Right lung (tissue), 5 donors: ENCODE results near the gene TMEM259. TPM values are rescaled to one million over a fixed set of nuclear protein-coding genes. Genes with fewer than 3 reads are reported as not detected.

ENCODE experiments used
- DNase-seq, 2 donors: peaks; one replicate each; pipeline ENCODE4 v3.0.0-alpha.2; 2013
- polyA plus RNA-seq, 5 donors: library from polyadenylated mRNA; unstranded; fragments of 120-200 nt; gene quantifications; one replicate each; pipeline versions ENCODE4 v1.2.1 to v1.2.3, GENCODE V29; 2013; ENCODE audit warnings: inconsistent platforms in 1 of 5, low replicate concordance in 1 of 5; ENCODE audit not compliant: insufficient read length in 5 of 5, insufficient read depth in 1 of 5

The TMEM259 gene
- polyA plus RNA-seq, 5 donors, result 70.9 to 132 (median 98.4) TPM

DNA sequence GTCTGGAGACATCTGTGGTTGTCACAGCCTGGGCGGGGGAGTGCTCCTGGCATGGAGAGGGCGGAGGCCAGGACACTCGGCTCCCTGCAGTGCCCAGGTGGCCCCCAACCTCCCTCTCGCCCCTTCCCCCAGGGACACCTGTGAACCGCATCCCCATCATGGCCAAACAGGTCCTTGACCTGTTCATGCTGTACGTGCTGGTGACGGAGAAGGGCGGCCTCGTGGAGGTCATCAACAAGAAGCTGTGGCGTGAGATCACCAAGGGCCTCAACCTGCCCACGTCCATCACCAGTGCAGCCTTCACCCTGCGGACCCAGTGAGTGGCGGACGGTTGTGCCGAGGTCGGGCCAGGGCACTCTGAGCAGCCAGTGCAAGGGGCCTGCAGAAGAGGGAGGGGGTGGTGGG lies 56.8 kb downstream of the TMEM259 start:
- no peak for DNase-seq

DNA sequence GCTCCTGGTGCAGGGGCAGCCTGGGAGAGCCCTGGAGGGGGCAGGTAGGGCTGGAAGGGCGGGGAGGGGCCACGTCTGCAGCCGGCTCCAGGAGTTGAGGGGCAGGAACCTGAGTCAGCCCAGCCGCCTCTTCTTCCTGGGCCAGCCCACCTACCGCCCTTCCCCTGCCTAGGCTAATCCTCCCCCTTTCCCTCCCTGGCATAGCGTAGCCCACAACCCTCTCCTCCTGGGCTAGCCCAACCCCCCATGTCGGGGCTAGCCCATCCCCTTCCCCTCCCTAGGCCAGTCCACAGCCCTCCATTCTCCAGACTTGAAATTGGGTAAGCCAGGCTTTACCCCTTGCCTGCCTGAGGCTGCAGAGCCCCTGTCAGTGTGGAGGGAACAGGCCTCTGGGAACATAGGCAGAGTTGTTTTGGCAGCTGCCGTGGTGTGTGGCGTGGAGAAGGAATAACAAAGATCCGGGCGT lies 57.4 kb downstream of the TMEM259 start:
- no peak for DNase-seq

DNA sequence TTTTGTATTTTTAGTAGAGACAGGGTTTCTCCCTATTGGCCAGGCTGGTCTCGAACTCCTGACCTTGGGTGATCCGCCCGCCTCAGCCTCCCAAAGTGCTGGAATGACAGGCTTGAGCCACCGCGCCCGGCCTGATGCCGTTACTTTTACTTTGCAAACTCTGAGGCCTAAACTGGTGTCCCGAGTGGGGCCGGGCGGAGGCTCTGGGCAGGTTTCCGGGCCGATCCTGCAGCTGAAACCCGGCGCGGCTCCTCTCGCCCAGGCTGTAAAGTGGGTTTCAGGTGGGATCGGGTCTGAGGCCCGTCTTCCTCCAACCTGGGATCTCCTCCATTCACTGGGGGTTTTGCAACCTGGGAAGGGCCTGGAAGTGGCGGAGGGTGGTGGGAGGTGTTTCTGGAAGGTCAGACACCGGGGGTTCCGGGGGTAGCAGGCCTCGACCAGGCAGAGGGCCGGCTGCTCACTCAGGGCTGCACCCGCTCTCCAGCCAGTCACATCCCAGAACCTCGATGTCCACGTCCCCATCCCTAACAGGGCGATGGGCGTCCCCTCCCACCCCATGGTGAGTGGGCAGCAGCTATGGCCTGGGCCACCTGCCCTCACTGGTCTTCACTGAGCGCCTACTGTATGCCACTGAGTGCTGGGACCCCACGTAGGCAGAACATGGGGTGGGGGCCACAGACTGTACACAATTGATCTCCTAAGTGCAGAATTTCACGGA lies 58.1 kb downstream of the TMEM259 start:
- no peak for DNase-seq

DNA sequence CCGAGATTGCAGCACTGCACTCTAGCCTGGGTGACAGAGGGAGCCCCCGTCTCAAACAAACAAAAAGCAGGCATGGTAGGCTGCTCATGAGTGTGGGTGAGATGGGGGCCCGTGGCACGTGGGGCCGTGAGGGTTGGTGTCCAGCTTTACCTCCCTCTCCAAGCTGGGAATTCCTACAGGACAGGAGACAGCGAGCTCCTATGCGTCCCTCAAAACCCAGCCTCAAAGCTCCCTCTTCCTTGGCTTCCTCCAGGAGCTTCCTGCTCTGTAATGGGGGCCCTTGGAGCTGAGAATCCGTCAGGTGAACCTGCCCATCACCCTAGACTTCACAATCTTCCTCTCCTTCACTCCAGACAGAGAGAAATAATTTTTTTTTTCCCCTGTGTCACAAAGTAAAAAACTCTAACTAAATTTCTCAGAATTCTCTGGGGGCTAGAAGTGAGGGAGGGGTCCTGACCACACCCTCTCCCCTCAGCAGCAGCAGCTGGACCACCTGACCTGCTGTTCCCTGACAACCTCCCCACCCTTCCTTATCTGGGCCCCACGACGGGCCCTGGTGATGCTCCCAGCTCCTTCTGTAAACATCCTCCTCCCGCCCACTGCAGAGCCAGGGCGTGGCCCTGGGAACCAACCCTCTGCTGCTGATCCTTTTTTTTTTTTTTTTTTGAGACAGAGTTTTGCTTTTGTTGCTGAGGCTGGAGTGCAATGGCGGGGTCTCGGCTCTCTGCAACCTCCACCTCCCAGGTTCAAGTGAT lies 58.9 kb downstream of the TMEM259 start:
- DNase-seq, result no peak

DNA sequence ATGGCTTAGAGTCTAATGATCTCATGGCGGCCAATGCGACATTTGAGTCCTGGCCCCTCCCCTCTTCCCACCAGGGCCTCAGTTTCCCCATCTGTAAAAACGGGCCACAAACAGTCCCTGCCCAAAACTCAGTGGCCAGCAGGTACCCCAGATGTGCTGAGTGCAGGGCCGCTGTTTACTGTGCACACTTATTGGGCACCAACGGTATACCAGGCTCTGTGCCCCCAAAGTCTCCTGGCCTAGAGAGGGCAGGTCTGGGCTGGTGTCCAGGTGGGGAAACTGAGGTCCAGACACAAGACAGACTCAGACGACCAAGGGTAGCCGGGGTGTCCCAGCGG lies 60.4 kb downstream of the TMEM259 start:
- no peak for DNase-seq

DNA sequence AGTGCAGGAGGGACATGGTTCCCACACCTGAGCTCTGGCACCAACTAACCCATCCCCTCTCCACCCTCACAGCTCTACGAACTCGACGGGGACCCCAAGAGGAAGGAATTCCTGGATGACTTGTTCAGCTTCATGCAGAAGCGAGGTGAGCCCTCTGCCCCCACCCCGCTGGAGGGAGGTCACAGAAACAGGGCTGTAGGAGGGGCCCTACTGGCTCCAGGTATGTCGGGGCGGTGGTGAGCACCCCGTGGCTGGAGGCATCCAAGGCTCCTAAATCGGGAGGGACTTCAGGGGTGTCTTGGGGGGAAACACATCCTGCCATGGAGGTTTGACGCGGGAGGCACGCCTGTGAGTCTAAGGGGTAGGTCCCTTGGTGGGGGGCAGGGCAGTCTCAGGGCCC lies 60.9 kb downstream of the TMEM259 start:
- no peak for DNase-seq

Other genes with a start within 250 kb of the TMEM259 start
- gene PTBP1, start 223.7 kb downstream of the TMEM259 start, polyA plus RNA-seq, result 100 to 1,000 TPM; 294 to 375 (median 310) TPM
- gene PLPPR3, start 199.2 kb downstream of the TMEM259 start, polyA plus RNA-seq, result 10 to 100 TPM in 1 of 5 donors, 1 to 10 TPM in 4; 3.0 to 13.7 (median 7.1) TPM
- 1 to 10 TPM; 1.4 to 4.4 (median 1.9) TPM for gene AZU1, start 193.3 kb downstream of the TMEM259 start, polyA plus RNA-seq
- 1 to 10 TPM; 1.4 to 3.4 (median 2.2) TPM for gene PRTN3, start 180.1 kb downstream of the TMEM259 start, polyA plus RNA-seq
- 1 to 10 TPM in 2 of 5 donors, under 1 TPM in 3; 0.20 to 1.7 (median 0.75) TPM for gene ELANE, start 168.8 kb downstream of the TMEM259 start, polyA plus RNA-seq
- 10 to 100 TPM in 1 of 5 donors, 1 to 10 TPM in 4; 4.7 to 31.4 (median 6.3) TPM for gene CFD, start 161.5 kb downstream of the TMEM259 start, polyA plus RNA-seq
- gene MED16, start 127.9 kb downstream of the TMEM259 start, polyA plus RNA-seq, result 10 to 100 TPM; 36.7 to 76.2 (median 51.0) TPM
- gene RNU6-9, start 127.6 kb downstream of the TMEM259 start, polyA plus RNA-seq, result not detected
- 10 to 100 TPM; 27.5 to 61.8 (median 37.1) TPM for gene R3HDM4, start 107.9 kb downstream of the TMEM259 start, polyA plus RNA-seq
- gene KISS1R, start 103.8 kb downstream of the TMEM259 start, polyA plus RNA-seq, result under 1 TPM in 1 of 5 donors, not detected in 4; 0.15 TPM
- gene ARID3A, start 95.1 kb downstream of the TMEM259 start, polyA plus RNA-seq, result 10 to 100 TPM; 17.0 to 28.0 (median 20.3) TPM
- 10 to 100 TPM; 22.3 to 47.6 (median 30.8) TPM for gene WDR18, start 36.8 kb downstream of the TMEM259 start, polyA plus RNA-seq
- 1 to 10 TPM in 2 of 5 donors, under 1 TPM in 3; 0.31 to 1.6 (median 0.69) TPM for gene GRIN3B, start 20.7 kb downstream of the TMEM259 start, polyA plus RNA-seq
- not detected for gene RNU6-2, start 399 bp upstream of the TMEM259 start, polyA plus RNA-seq
- 100 to 1,000 TPM; 128 to 196 (median 157) TPM for gene CNN2, start 5.5 kb upstream of the TMEM259 start, polyA plus RNA-seq
- gene ABCA7, start 19.0 kb upstream of the TMEM259 start, polyA plus RNA-seq, result 1 to 10 TPM; 2.8 to 6.1 (median 4.7) TPM
- 10 to 100 TPM in 3 of 5 donors, 1 to 10 TPM in 2; 7.8 to 15.8 (median 10.2) TPM for gene ARHGAP45, start 46.0 kb upstream of the TMEM259 start, polyA plus RNA-seq
- 100 to 1,000 TPM; 107 to 191 (median 115) TPM for gene POLR2E, start 74.3 kb upstream of the TMEM259 start, polyA plus RNA-seq
- 100 to 1,000 TPM; 141 to 288 (median 176) TPM for gene GPX4, start 82.9 kb upstream of the TMEM259 start, polyA plus RNA-seq
- gene SBNO2, start 153.1 kb upstream of the TMEM259 start, polyA plus RNA-seq, result 10 to 100 TPM; 16.7 to 26.3 (median 17.9) TPM
- gene STK11, start 184.7 kb upstream of the TMEM259 start, polyA plus RNA-seq, result 10 to 100 TPM; 40.7 to 59.5 (median 46.3) TPM
- 1 to 10 TPM in 4 of 5 donors, under 1 TPM in 1; 0.97 to 2.5 (median 1.5) TPM for gene CBARP, start 216.9 kb upstream of the TMEM259 start, polyA plus RNA-seq
- gene ATP5F1D, start 220.6 kb upstream of the TMEM259 start, polyA plus RNA-seq, result 100 to 1,000 TPM in 1 of 5 donors, 10 to 100 TPM in 4; 47.3 to 131 (median 76.0) TPM
- 10 to 100 TPM; 29.5 to 67.9 (median 40.8) TPM for gene MIDN, start 227.5 kb upstream of the TMEM259 start, polyA plus RNA-seq
- 1,000 to 10,000 TPM in 1 of 5 donors, 100 to 1,000 TPM in 4; 774 to 1,053 (median 920) TPM for gene CIRBP, start 248.2 kb upstream of the TMEM259 start, polyA plus RNA-seq